HG02588 (cell line): ENCODE results near the gene CAPN3.
"Not testable (repeated sequence)": the region's sequence is repeated elsewhere in the genome, so short reads cannot be mapped to it uniquely, and the experiment has no call there.

Experiments used
- ATAC-seq: cut with Tn5 transposase; IDR thresholded peaks from one replicate; pipeline ENCODE4 v1.9.1; 2021; ENCODE audit warnings: mild to moderate bottlenecking, moderate library complexity; ENCODE audit not compliant: unreplicated experiment

CAPN3 gene

DNA sequence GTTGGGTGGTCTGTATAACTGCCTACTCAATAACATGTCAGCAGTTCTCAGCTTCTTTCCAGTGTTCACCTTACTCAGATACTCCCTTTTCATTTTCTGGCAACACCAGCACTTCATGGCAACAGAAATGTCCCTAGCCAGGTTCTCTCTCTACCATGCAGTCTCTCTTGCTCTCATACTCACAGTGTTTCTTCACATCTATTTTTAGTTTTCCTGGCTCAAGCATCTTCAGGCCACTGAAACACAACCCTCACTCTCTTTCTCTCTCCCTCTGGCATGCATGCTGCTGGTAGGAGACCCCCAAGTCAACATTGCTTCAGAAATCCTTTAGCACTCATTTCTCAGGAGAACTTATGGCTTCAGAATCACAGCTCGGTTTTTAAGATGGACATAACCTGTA lies at the start of gene CAPN3:
Gene CAPN3, plus strand, starts transcription at position 253 of the 400 bp plus-strand sequence. CDS start 305 bp downstream, outside the sequence.
- ATAC-seq = no peak

DNA sequence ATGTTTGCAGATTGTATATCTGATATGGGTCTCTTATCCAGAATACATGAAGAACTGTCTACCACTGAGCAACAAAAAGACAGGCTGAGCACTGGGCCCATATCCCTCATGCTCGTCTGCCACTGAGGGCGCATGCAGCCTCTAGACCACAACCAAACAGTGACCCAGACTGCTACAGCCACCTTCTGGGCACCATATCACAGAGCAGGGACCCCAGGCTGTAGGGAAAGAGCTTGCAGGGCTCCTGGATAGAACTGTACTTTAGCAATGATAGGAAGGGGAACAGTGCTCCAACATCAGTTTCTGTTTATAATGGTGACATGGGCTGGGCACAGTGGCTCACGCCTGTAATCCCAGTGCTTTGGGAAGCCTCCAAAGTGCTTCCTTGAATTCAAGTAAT lies 45.8 kb upstream of the CAPN3 start:
- ATAC-seq = no peak

GRCh38 chr15:42314818-42315217 lies 44.5 kb upstream of the CAPN3 start:
- ATAC-seq = no peak

DNA sequence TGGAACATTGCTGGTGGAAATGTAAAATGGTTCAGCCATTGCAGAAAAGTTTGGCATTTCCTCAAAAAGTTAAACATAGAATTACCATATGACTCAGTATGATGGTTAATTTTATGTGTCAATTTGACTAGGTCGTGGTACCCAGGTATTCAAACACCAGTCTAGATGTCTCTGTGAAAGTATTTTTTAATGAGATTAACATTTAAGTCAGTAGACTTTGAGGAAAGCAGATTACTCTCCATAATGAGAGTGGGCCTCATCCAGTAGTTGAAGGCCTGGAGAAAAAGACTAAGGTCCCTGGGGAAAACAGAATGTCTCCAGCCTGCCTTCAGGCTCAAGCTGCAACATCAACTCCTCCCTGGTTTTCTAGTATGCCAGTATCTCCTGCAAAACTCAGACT lies 43.8 kb upstream of the CAPN3 start:
- ATAC-seq = no peak

- ATAC-seq = not testable (repeated sequence)
Observed at GRCh38 chr15:42316282-42316805, 43.0 kb upstream of the CAPN3 start.

GRCh38 chr15:42319206-42319605 lies 40.1 kb upstream of the CAPN3 start:
- no peak for ATAC-seq

DNA sequence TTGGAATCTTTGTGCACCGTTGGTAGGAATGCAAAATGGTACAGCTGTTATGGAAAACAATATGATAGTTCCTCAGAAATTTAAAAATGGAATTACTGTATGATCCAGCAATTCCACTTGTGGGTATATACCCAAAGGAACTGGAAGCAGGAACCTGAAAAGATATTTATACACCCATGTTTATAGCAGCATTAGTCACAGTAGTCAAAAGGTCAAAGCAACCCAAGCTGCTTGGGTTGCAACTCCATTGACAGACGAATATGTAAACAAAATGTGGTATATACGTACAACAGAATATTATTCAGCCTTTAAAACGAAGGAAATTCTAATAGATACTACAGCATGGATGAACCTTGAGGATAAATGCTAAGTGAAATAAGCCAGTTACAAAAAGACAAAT lies 35.0 kb upstream of the CAPN3 start:
- ATAC-seq = no peak

- ATAC-seq = no peak
Observed at GRCh38 chr15:42329161-42329560, 30.1 kb upstream of the CAPN3 start.

DNA sequence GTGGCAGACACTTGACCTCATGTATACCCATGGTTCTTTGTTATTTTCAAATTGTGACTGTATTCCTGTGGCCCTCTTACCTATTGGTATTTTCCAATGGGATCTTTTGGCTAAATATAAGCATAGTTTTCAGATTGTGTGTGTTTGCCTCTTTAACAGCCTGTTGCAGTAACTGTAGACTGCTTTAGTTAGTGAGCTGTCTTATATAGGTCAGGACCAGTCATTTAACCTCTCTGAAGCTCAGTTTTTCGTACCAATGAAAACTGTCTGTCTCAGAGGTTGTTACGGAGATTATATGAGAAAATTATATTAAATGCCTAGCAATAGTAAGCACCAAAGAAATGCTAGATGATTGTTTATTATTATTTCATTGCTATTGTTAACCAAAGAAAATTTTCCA lies 29.3 kb upstream of the CAPN3 start:
- no peak for ATAC-seq

- ATAC-seq = no peak
Observed at GRCh38 chr15:42331235-42331634, 28.1 kb upstream of the CAPN3 start.

DNA sequence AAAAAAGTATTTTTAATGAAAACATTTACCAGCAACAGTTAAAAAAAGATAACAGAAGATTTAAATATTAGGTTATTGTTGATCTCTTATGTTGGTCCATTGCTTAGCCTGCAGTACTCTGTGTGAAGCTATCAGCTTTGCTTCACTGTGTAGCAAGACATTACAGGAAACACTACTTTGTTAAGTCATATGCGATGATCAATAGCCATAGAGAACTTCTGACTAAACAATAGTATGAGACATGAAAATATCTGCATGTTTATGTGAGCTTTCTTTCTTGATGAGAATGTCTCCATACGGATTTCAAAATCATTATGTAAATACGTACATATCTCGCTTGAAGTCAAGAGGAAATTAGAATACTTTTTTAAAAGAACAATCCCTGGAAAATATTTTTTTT lies 27.0 kb upstream of the CAPN3 start:
- no peak for ATAC-seq

GRCh38 chr15:42335074-42335473 lies 24.2 kb upstream of the CAPN3 start:
- no peak for ATAC-seq

- not testable (repeated sequence) for ATAC-seq
Observed at GRCh38 chr15:42336650-42337049, 22.7 kb upstream of the CAPN3 start.

GRCh38 chr15:42337104-42337503 lies 22.2 kb upstream of the CAPN3 start:
- not testable (repeated sequence) for ATAC-seq

- no peak for ATAC-seq
Observed at GRCh38 chr15:42338500-42338899, 20.8 kb upstream of the CAPN3 start.

DNA sequence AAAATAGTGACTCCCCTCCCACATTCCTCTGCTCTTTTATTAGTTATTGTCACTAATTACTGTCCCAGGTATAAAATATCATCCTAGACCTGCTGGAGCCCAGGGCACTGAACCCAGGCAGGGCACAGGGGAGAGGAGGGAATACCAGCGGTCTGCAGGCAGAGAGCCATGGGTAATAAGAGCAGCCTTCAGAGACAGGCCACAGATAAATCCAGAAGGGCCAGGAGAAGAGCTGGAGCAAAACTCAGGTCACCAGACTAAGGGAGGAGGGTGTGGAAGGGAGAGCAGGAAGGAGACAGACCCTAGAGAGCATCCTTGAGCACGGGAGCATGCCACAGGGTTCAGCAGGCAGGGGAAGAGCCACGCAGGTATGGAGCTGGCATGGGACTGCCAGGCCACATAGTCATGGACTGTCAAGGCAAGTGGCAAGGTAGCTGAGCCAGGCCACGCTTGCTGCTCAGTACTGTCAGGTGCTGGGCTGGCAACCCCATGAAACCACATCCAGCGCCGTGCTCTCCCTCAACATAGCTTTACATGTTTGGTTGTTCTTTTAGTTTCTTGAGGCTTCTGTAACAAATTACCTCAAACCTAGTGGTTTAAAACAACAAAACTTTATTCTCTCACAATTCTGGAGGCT lies 15.6 kb upstream of the CAPN3 start:
- no peak for ATAC-seq

GRCh38 chr15:42344763-42345162 lies 14.5 kb upstream of the CAPN3 start:
- ATAC-seq = no peak

DNA sequence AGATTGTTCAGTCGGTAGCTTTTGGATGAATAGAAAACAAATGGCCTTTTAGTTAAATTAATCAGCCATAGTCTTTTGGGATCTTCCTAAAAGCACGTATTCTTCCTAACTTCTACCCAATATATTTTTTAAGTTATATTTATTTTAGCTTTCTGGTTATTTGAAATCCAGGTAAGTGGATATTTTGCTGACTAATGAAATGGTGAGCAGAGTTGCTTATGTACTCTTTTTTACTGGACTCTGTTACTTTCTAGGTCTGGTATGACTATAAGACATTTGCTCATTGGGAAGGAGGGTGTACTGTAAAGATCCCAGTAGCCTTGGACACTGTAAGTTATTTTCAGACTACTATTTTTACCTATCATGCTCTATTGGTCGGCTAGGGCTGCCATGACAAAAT lies 13.8 kb upstream of the CAPN3 start:
- no peak for ATAC-seq

GRCh38 chr15:42348083-42348482 lies 11.2 kb upstream of the CAPN3 start:
- no peak for ATAC-seq

DNA sequence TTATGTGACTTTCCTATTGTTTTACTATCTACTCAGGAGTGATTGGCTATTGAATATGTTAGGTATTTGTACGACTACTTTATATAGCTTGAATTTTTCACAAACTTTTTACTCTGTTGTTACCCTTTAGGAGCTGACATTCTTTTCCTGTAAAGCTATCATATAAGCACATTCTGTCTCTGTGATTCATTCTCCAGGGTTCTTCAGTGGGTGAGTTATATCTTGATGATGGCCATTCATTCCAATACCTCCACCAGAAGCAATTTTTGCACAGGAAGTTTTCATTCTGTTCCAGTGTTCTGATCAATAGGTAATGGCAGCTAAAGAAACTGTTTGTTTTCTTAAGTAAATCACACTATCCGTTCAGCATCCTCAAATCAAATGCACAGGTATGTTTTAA lies 10.1 kb upstream of the CAPN3 start:
- no peak for ATAC-seq

DNA sequence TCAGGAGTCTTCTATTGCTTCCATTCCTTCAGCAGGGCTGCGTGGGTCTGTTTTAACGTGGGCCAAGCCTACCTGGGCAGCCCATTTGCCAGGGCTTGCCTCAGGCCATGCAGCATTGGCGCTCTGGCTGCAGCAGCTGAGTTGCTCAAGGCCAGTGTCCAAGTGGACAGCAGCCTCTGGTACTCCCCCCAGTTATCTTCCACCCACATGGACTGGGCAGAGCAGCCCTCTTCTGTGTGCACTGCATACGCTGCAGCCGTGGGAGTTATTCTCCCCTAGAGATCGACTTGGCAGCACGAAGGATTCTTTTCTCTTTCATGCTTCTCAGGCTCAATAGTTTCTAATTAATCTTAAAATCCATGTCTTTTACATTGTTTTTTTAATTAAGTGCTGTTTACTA lies 6.9 kb upstream of the CAPN3 start:
- ATAC-seq = no peak

DNA sequence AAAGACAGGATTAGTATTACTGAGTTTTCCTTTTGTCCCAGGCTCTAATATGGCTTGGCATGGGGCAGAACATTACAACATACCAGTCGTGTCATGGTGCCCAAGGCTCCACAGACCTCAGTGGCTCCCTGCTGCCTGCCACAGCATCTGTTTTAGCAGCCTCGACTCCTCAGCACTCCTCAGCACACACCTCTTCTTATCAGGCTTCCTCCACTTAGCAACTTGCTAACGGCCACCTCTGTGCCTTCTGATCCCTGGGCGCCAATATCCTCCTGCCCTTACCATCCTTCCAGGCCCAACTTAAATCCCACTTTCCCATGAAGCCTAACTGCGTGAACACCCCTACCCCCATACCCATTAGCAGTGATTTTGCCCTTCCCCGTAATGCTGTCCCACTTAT lies 6.2 kb upstream of the CAPN3 start:
- ATAC-seq = no peak

DNA sequence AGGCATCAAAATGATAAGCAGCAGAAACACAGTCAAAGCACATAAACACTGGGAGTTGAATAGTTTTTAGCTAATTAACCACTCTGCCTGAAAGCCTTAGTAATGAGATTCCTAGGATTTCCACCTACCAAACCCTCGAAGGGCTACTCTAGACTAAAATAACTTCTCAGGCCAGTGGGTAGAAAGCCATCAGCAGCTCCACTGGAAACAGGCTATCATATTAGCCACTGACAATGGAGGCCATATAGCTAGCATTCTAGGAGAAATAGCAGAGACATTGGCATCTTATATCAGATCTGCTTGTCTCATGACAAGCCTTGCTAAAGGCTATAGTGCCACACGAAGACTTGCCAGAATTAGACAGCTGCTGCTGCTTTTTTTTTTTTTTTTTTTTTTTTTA lies 4.5 kb upstream of the CAPN3 start:
- ATAC-seq = no peak
